HepG2 (cell line): ENCODE data around the gene SLC2A10. TPM values are rescaled to one million over a fixed set of nuclear protein-coding genes. Genes with fewer than 3 reads are reported as not detected.

ENCODE experiments used
- FOXP1 ChIP-seq, 2 experiments: fragments of 450-650 bp in 1 of 2; IDR thresholded peaks; 2 replicates each; pipeline ENCODE4 v1.6.1; 2017 to 2018; ENCODE audit warnings: antibody characterized with exemption in 1 of 2
- GATAD2A ChIP-seq: IDR thresholded peaks from 2 replicates; pipeline ENCODE4 v1.6.1; 2016
- MAZ ChIP-seq, 2 experiments: sonication (generic) in 1 of 2; formaldehyde crosslinking in 1 of 2; IDR thresholded peaks; 2 replicates each; pipeline versions ENCODE4 v1.5.0 to v1.6.1; 2012 to 2020; ENCODE audit warnings: low read depth in 2 of 2, mild to moderate bottlenecking in 2 of 2, borderline replicate concordance in 1 of 2, improper control_type of control experiment in 1 of 2, low read length in 1 of 2, missing genetic modification reagents in 1 of 2, moderate library complexity in 1 of 2
- MBD4 ChIP-seq: IDR thresholded peaks from 2 replicates; pipeline ENCODE4 v1.6.1; 2012; ENCODE audit warnings: low read length, inconsistent platforms, borderline replicate concordance
- MIER3 ChIP-seq: IDR thresholded peaks from 2 replicates; pipeline ENCODE4 v1.6.1; 2016; ENCODE audit warnings: missing compliant biosample characterization, borderline replicate concordance
- NCOA2 ChIP-seq: sonication (generic); formaldehyde crosslinking; IDR thresholded peaks from 2 replicates; pipeline ENCODE4 v1.8.0; 2022; ENCODE audit warnings: inconsistent platforms
- NONO ChIP-seq, 2 experiments: fragments of 450-650 bp in 1 of 2; sonication (generic) in 1 of 2; formaldehyde crosslinking in 1 of 2; IDR thresholded peaks in 1 of 2; conservative IDR thresholded peaks in 1 of 2; 2 replicates each; pipeline versions ENCODE4 v1.6.1 to v1.8.0; 2017 to 2022; ENCODE audit warnings: mild to moderate bottlenecking in 1 of 2, missing genetic modification reagents in 1 of 2, moderate library complexity in 1 of 2
- ZBTB7B ChIP-seq: sonication (generic); formaldehyde crosslinking; IDR thresholded peaks from 2 replicates; pipeline ENCODE4 v1.4.0; 2020; ENCODE audit warnings: missing genetic modification reagents
- ZMYM4 ChIP-seq: sonication (generic); formaldehyde crosslinking; IDR thresholded peaks from 2 replicates; pipeline ENCODE4 v1.8.1; 2023; ENCODE audit warnings: mild to moderate bottlenecking, missing genetic modification reagents
- ZNF598 ChIP-seq: sonication (generic); formaldehyde crosslinking; IDR thresholded peaks from 2 replicates; pipeline ENCODE4 v1.5.1; 2020; ENCODE audit warnings: mild to moderate bottlenecking, missing genetic modification reagents, borderline replicate concordance
- ZNF841 ChIP-seq: sonication (generic); formaldehyde crosslinking; IDR thresholded peaks from 2 replicates; pipeline ENCODE4 v1.8.1; 2023; ENCODE audit warnings: missing genetic modification reagents, borderline replicate concordance
- polyA plus RNA-seq, 8 experiments: library from polyadenylated mRNA; depleted of rRNA in 3 of 8; stranded (reverse) in 7 of 8; unstranded in 1 of 8; fragments of >200 nt; fragmentation: Illumina TruSeq in 4 of 8; extraction: Trizol in 4 of 8; gene quantifications; 2 replicates each; pipeline versions ENCODE4 v1.2.1 to v1.2.3, GENCODE V29; 2011 to 2016; ENCODE audit warnings: low read depth in 4 of 8, missing spikeins in 1 of 8, mixed read lengths in 1 of 8; ENCODE audit not compliant: insufficient read depth in 1 of 8
- total RNA-seq, 5 experiments: library from RNA; depleted of rRNA; stranded (reverse); fragments of >200 nt; fragmentation: Illumina TruSeq; extraction: Trizol; gene quantifications; 2 replicates each; pipeline ENCODE4 v1.2.3, GENCODE V29; 2016; ENCODE audit warnings: low read depth in 1 of 5
- TF ChIP-seq, protein P1 (sequence below): IDR thresholded peaks from 2 replicates; pipeline ENCODE4 v1.4.0; 2020; ENCODE audit warnings: mild to moderate bottlenecking, missing genetic modification reagents
- TF ChIP-seq, protein P2 (sequence below): sonication (generic); formaldehyde crosslinking; IDR thresholded peaks from 2 replicates; pipeline ENCODE4 v1.4.0; 2020; ENCODE audit warnings: missing genetic modification reagents, mild to moderate bottlenecking, borderline replicate concordance
- TF ChIP-seq, protein P3 (sequence below): sonication (generic); formaldehyde crosslinking; IDR thresholded peaks from 2 replicates; pipeline ENCODE4 v1.5.0; 2020; ENCODE audit warnings: mild to moderate bottlenecking, missing genetic modification reagents
- TF ChIP-seq, protein P4 (sequence below): sonication (generic); formaldehyde crosslinking; IDR thresholded peaks from 2 replicates; pipeline ENCODE4 v1.8.0; 2022; ENCODE audit warnings: mild to moderate bottlenecking, missing genetic modification reagents, borderline replicate concordance
- TF ChIP-seq, protein P5 (sequence below): sonication (generic); formaldehyde crosslinking; IDR thresholded peaks from 2 replicates; pipeline ENCODE4 v1.5.1; 2020; ENCODE audit warnings: missing genetic modification reagents, mild to moderate bottlenecking, borderline replicate concordance

Gene SLC2A10
- total and polyA plus RNA-seq, 2 of the 13 experiments (the other 11 are each of a cell fraction or from before 2014, with no cell fraction given), result 16.0 to 18.4 TPM

DNA sequence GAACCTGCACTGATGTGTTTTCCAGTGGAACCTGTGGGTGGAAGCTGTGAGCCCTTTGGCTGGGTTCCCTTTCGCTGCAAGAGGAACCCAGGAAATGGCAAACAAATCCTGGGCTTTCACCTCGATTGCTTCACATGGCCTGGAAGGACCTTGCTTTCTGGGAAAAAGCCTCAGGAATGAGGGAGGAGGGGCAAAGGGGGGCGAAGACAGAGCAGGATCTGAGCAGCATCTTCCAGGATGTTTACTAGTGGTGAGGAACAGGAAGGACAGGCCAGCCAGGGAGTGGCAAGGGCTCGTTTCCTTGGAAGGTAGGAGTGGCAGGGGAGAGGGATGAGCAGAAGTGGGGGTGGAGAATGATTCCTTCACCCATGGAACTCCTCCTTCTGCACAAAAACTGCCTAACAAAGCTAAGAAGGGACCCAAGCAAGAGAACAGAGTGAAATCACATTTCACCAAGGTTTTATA, 5.9 kb downstream of the SLC2A10 start (continued):
- TF ChIP-seq, protein P1, sequence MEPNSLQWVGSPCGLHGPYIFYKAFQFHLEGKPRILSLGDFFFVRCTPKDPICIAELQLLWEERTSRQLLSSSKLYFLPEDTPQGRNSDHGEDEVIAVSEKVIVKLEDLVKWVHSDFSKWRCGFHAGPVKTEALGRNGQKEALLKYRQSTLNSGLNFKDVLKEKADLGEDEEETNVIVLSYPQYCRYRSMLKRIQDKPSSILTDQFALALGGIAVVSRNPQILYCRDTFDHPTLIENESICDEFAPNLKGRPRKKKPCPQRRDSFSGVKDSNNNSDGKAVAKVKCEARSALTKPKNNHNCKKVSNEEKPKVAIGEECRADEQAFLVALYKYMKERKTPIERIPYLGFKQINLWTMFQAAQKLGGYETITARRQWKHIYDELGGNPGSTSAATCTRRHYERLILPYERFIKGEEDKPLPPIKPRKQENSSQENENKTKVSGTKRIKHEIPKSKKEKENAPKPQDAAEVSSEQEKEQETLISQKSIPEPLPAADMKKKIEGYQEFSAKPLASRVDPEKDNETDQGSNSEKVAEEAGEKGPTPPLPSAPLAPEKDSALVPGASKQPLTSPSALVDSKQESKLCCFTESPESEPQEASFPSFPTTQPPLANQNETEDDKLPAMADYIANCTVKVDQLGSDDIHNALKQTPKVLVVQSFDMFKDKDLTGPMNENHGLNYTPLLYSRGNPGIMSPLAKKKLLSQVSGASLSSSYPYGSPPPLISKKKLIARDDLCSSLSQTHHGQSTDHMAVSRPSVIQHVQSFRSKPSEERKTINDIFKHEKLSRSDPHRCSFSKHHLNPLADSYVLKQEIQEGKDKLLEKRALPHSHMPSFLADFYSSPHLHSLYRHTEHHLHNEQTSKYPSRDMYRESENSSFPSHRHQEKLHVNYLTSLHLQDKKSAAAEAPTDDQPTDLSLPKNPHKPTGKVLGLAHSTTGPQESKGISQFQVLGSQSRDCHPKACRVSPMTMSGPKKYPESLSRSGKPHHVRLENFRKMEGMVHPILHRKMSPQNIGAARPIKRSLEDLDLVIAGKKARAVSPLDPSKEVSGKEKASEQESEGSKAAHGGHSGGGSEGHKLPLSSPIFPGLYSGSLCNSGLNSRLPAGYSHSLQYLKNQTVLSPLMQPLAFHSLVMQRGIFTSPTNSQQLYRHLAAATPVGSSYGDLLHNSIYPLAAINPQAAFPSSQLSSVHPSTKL (CRISPR knock-in tag), result peak; percentile 35; the same call in 1 of the 2 replicates
- no peak for TF ChIP-seq NONO (IDR thresholded peaks at IDR 0.05)
- TF ChIP-seq NONO (CRISPR knock-in tag; conservative IDR thresholded peaks at IDR 0.05), result no peak
- no peak for TF ChIP-seq MBD4
- TF ChIP-seq ZNF841, result no peak
- 0 out of 2 replicates have a peak, but pooled peaks have one; percentile 13 for TF ChIP-seq ZMYM4
- TF ChIP-seq, protein P2, sequence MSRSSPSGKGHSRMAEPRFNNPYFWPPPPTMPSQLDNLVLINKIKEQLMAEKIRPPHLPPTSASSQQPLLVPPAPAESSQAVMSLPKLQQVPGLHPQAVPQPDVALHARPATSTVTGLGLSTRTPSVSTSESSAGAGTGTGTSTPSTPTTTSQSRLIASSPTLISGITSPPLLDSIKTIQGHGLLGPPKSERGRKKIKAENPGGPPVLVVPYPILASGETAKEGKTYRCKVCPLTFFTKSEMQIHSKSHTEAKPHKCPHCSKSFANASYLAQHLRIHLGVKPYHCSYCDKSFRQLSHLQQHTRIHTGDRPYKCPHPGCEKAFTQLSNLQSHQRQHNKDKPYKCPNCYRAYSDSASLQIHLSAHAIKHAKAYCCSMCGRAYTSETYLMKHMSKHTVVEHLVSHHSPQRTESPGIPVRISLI (CRISPR knock-in tag), result no peak
- TF ChIP-seq MAZ (IDR thresholded peaks at IDR 0.05; ENCODE audit: borderline replicate concordance, low read depth, low read length), result no peak
- TF ChIP-seq MAZ (CRISPR knock-in tag; IDR thresholded peaks at IDR 0.05; ENCODE audit: low read depth), result peak; percentile 59; the same call in 1 of the 2 replicates
- TF ChIP-seq ZBTB7B (CRISPR knock-in tag), result no peak
- TF ChIP-seq, protein P3, sequence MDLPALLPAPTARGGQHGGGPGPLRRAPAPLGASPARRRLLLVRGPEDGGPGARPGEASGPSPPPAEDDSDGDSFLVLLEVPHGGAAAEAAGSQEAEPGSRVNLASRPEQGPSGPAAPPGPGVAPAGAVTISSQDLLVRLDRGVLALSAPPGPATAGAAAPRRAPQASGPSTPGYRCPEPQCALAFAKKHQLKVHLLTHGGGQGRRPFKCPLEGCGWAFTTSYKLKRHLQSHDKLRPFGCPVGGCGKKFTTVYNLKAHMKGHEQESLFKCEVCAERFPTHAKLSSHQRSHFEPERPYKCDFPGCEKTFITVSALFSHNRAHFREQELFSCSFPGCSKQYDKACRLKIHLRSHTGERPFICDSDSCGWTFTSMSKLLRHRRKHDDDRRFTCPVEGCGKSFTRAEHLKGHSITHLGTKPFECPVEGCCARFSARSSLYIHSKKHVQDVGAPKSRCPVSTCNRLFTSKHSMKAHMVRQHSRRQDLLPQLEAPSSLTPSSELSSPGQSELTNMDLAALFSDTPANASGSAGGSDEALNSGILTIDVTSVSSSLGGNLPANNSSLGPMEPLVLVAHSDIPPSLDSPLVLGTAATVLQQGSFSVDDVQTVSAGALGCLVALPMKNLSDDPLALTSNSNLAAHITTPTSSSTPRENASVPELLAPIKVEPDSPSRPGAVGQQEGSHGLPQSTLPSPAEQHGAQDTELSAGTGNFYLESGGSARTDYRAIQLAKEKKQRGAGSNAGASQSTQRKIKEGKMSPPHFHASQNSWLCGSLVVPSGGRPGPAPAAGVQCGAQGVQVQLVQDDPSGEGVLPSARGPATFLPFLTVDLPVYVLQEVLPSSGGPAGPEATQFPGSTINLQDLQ, result no peak
- TF ChIP-seq GATAD2A (CRISPR knock-in tag), result peak; percentile 50; the same call in 1 of the 2 replicates
- TF ChIP-seq, protein P4, sequence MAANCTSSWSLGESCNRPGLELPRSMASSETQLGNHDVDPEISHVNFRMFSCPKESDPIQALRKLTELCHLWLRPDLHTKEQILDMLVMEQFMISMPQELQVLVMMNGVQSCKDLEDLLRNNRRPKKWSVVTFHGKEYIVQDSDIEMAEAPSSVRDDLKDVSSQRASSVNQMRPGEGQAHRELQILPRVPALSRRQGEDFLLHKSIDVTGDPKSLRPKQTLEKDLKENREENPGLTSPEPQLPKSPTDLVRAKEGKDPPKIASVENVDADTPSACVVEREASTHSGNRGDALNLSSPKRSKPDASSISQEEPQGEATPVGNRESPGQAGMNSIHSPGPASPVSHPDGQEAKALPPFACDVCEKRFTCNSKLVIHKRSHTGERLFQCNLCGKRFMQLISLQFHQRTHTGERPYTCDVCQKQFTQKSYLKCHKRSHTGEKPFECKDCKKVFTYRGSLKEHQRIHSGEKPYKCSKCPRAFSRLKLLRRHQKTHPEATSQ, result no peak
- TF ChIP-seq, protein P5, sequence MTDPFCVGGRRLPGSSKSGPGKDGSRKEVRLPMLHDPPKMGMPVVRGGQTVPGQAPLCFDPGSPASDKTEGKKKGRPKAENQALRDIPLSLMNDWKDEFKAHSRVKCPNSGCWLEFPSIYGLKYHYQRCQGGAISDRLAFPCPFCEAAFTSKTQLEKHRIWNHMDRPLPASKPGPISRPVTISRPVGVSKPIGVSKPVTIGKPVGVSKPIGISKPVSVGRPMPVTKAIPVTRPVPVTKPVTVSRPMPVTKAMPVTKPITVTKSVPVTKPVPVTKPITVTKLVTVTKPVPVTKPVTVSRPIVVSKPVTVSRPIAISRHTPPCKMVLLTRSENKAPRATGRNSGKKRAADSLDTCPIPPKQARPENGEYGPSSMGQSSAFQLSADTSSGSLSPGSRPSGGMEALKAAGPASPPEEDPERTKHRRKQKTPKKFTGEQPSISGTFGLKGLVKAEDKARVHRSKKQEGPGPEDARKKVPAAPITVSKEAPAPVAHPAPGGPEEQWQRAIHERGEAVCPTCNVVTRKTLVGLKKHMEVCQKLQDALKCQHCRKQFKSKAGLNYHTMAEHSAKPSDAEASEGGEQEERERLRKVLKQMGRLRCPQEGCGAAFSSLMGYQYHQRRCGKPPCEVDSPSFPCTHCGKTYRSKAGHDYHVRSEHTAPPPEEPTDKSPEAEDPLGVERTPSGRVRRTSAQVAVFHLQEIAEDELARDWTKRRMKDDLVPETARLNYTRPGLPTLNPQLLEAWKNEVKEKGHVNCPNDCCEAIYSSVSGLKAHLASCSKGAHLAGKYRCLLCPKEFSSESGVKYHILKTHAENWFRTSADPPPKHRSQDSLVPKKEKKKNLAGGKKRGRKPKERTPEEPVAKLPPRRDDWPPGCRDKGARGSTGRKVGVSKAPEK (CRISPR knock-in tag), result no peak
- peak; percentile 73 for TF ChIP-seq NCOA2 (CRISPR knock-in tag)
- no peak for TF ChIP-seq ZNF598 (CRISPR knock-in tag)
- TF ChIP-seq MIER3, result no peak
- TF ChIP-seq FOXP1 (IDR thresholded peaks at IDR 0.05), result no peak
- TF ChIP-seq FOXP1 (CRISPR knock-in tag; IDR thresholded peaks at IDR 0.05), result peak; percentile 42; the same call in 1 of the 2 replicates
